ENCODE data around the gene CUBN. TPM values are rescaled to one million over a fixed set of nuclear protein-coding genes. Genes with fewer than 3 reads are reported as not detected.

CUBN gene
- total and polyA plus RNA-seq, 2 of the 13 experiments (the other 11 are each of a cell fraction or from before 2014, with no cell fraction given) = 0.27 to 0.32 TPM

GRCh38 chr10:16795410-16796073, 334.1 kb downstream of the CUBN start (continued):
- no peak for TF ChIP-seq CAMTA2 (CRISPR knock-in tag; IDR thresholded peaks at IDR 0.05; ENCODE audit: borderline replicate concordance)

- intact Hi-C loops (cut with micrococcal nuclease; ENCODE audit: unreplicated experiment) = no loop called here
- ChIA-PET CTCF (ENCODE audit: low intra/inter-chr PET ratio, low total read pairs) (no interaction called here), POLR2A (no interaction called here)
- no peaks in the 10 kb centered on the region for H3K79me2 ChIP-seq (ENCODE audit: insufficient read depth, low read length)
- no peak overlapping the region for H3K9ac ChIP-seq (ENCODE audit: insufficient read depth, low read depth, low read length)
- no peak overlapping the region for H3K4me3 ChIP-seq (replicated peaks in 1 of 3; ENCODE audit: insufficient read depth in 1 of 3, low read depth in 2 of 3, low read length in 3 of 3)
- no peak for FAIRE-seq
- BruUV-seq (replicated peaks) = no TSS peak
- H2AFZ ChIP-seq (ENCODE audit: low read length) = no peak overlapping the region
- no peak overlapping the region for H3K27ac ChIP-seq (ENCODE audit: extremely low read length, insufficient read depth, low read length)
- in situ Hi-C loops (cut with HindIII; ENCODE audit: extremely low pct_ligation_motif_present, low pct_unique_long_range_greater_than_20kb) = loop anchor here (25.0 kb wide), 2 partner anchors 682 to 907 kb away; no protein-coding TSS in a partner anchor
- no peaks in the 10 kb centered on the region for H3K27me3 ChIP-seq (ENCODE audit: control insufficient read depth in 1 of 2, insufficient read depth in 2 of 2, low read length in 2 of 2)
- no peaks in the 10 kb centered on the region for H3K36me3 ChIP-seq (replicated peaks in 1 of 2; ENCODE audit: control insufficient read depth in 1 of 2, insufficient read depth in 2 of 2, low read length in 2 of 2)
- H3K9me3 ChIP-seq (ENCODE audit: low read length) = no peaks in the 10 kb centered on the region
- DNase-seq (ENCODE audit: low spot score) = no peak
- ATAC-seq = no peak
- H3K4me1 ChIP-seq (ENCODE audit: insufficient read depth, low read length) = peaks cover 6% of the 10 kb centered on the region
- 100% methylated on average over 1 of the region's 1 CpG for WGBS (ENCODE audit: low lambda C conversion rate)
- no peaks in the 10 kb centered on the region for H4K20me1 ChIP-seq (ENCODE audit: insufficient read depth, low read length)
- H3K4me2 ChIP-seq (ENCODE audit: low read depth, low read length) = no peak overlapping the region
- TF ChIP-seq ZNF607 (CRISPR knock-in tag; IDR thresholded peaks at IDR 0.05; ENCODE audit: borderline replicate concordance) (no peak), ZSCAN20 (CRISPR knock-in tag; IDR thresholded peaks at IDR 0.05; ENCODE audit: borderline replicate concordance) (no peak), CC2D1A (CRISPR knock-in tag; IDR thresholded peaks at IDR 0.05) (no peak), FOXO1 (CRISPR knock-in tag; IDR thresholded peaks at IDR 0.05) (no peak), ESRRA (CRISPR knock-in tag; IDR thresholded peaks at IDR 0.05; ENCODE audit: low read depth) (no peak), ZBTB44 (CRISPR knock-in tag; IDR thresholded peaks at IDR 0.05) (no peak), POLR2AphosphoS5 (IDR thresholded peaks at IDR 0.05; ENCODE audit: low read depth, low read length) (no peak), JUND (CRISPR knock-in tag; IDR thresholded peaks at IDR 0.05) (no peak), PAXIP1 (CRISPR knock-in tag; conservative IDR thresholded peaks at IDR 0.05) (no peak), RERE (CRISPR knock-in tag; IDR thresholded peaks at IDR 0.05; ENCODE audit: low read depth) (no peak)
Measured at GRCh38 chr10:16794005-16794404, 335.6 kb downstream of the CUBN start.
